Measurements from ENCODE around the gene AGBL4.

The AGBL4 gene

GRCh38 chr1:48750109-48750508 is 1273.6 kb downstream of the AGBL4 start:
- no peak for DNase-seq

GRCh38 chr1:48749068-48749467 is 1274.7 kb downstream of the AGBL4 start:
- no peak for DNase-seq

GRCh38 chr1:48746906-48747305 is 1276.8 kb downstream of the AGBL4 start:
- DNase-seq, result peak; percentile 6

- no peak for DNase-seq
Observed at GRCh38 chr1:48744032-48744431, 1279.7 kb downstream of the AGBL4 start.

- DNase-seq, result no peak
Observed at GRCh38 chr1:48743480-48743879, 1280.3 kb downstream of the AGBL4 start.

- no peak for DNase-seq
Observed at GRCh38 chr1:48741380-48741779, 1282.4 kb downstream of the AGBL4 start.

GRCh38 chr1:48740621-48741020 is 1283.1 kb downstream of the AGBL4 start:
- DNase-seq, result no peak

- no peak for DNase-seq
Observed at GRCh38 chr1:48739091-48739490, 1284.7 kb downstream of the AGBL4 start.

- no peak for DNase-seq
Observed at GRCh38 chr1:48738356-48738755, 1285.4 kb downstream of the AGBL4 start.

- DNase-seq, result no peak
Observed at GRCh38 chr1:48735796-48736195, 1288.0 kb downstream of the AGBL4 start.

- DNase-seq, result no peak
Observed at GRCh38 chr1:48730164-48730910, 1293.4 kb downstream of the AGBL4 start.

GRCh38 chr1:48728584-48728983 is 1295.2 kb downstream of the AGBL4 start:
- no peak for DNase-seq

GRCh38 chr1:48726557-48727215 is 1297.1 kb downstream of the AGBL4 start:
- no peak for DNase-seq

- no peak for DNase-seq
Observed at GRCh38 chr1:48726139-48726538, 1297.6 kb downstream of the AGBL4 start.

GRCh38 chr1:48725341-48726046 is 1298.3 kb downstream of the AGBL4 start:
- DNase-seq, result no peak

GRCh38 chr1:48720929-48721328 is 1302.8 kb downstream of the AGBL4 start:
- no peak for DNase-seq

GRCh38 chr1:48718705-48719104 is 1305.0 kb downstream of the AGBL4 start:
- no peak for DNase-seq

GRCh38 chr1:48718116-48718630 is 1305.6 kb downstream of the AGBL4 start:
- DNase-seq, result no peak

GRCh38 chr1:48717082-48717481 is 1306.7 kb downstream of the AGBL4 start:
- no peak for DNase-seq

- no peak for DNase-seq
Observed at GRCh38 chr1:48715921-48716320, 1307.8 kb downstream of the AGBL4 start.

GRCh38 chr1:48710915-48711314 is 1312.8 kb downstream of the AGBL4 start:
- DNase-seq, result no peak

- DNase-seq, result no peak
Observed at GRCh38 chr1:48710318-48710717, 1313.4 kb downstream of the AGBL4 start.

GRCh38 chr1:48704736-48705135 is 1319.0 kb downstream of the AGBL4 start:
- no peak for DNase-seq

- no peak for DNase-seq
Observed at GRCh38 chr1:48701445-48701844, 1322.3 kb downstream of the AGBL4 start.
